Colonic mucosa (tissue), 4 donors: ENCODE data around the gene TRIM63. TPM values are rescaled to one million over a fixed set of nuclear protein-coding genes. Genes with fewer than 3 reads are reported as not detected.

ENCODE experiments used
- DNase-seq: peaks from one replicate; pipeline ENCODE4 v3.0.0-alpha.2; 2020
- H3K27ac ChIP-seq: fragments of 200-600 bp; one replicate; pipeline ENCODE4 v1.8.0; 2021
- H3K27me3 ChIP-seq: fragments of 200-600 bp; one replicate; pipeline ENCODE4 v1.8.0; 2021
- H3K36me3 ChIP-seq: fragments of 200-600 bp; one replicate; pipeline ENCODE4 v1.8.0; 2021
- H3K4me1 ChIP-seq: fragments of 200-600 bp; one replicate; pipeline ENCODE4 v1.8.0; 2021; ENCODE audit warnings: mild to moderate bottlenecking
- H3K4me3 ChIP-seq: fragments of 200-600 bp; one replicate; pipeline ENCODE4 v1.8.0; 2021
- H3K9ac ChIP-seq, 2 donors: one replicate each; pipeline ENCODE4 v1.7.0; 2013; ENCODE audit warnings: control low read depth in 2 of 2, low read depth in 2 of 2, low read length in 2 of 2
- H3K9me3 ChIP-seq: fragments of 200-600 bp; one replicate; pipeline ENCODE4 v1.8.0; 2021
- CTCF ChIP-seq: fragments of 200-600 bp; IDR thresholded peaks from one replicate; pipeline ENCODE4 v1.8.0; 2022; ENCODE audit warnings: antibody characterized with exemption, mild to moderate bottlenecking
- intact Hi-C: fragments of 100-400 bp; cut with DNase I; formaldehyde crosslinking; loops from one replicate; pipeline ENCODE4 v1.14.1; 2022
- total RNA-seq, 2 donors: library from RNA; stranded (reverse); fragmentation: NEBNext Ultra II Directional in 1 of 2; extraction: Animal tissue kit (Norgen Biotek cat#: 25700) in 1 of 2; gene quantifications; one replicate each; pipeline ENCODE4 v1.2.1, GENCODE V29; 2021
- donor health status: healthy.
- donor health status: DM: no; HTN: no; CAD: no.
- donor health status: DM: no; HTN: no; CAD: no.

The TRIM63 gene
- total RNA-seq, 2 donors from 2014 or later, result 0.15 TPM; not detected in 1

DNA sequence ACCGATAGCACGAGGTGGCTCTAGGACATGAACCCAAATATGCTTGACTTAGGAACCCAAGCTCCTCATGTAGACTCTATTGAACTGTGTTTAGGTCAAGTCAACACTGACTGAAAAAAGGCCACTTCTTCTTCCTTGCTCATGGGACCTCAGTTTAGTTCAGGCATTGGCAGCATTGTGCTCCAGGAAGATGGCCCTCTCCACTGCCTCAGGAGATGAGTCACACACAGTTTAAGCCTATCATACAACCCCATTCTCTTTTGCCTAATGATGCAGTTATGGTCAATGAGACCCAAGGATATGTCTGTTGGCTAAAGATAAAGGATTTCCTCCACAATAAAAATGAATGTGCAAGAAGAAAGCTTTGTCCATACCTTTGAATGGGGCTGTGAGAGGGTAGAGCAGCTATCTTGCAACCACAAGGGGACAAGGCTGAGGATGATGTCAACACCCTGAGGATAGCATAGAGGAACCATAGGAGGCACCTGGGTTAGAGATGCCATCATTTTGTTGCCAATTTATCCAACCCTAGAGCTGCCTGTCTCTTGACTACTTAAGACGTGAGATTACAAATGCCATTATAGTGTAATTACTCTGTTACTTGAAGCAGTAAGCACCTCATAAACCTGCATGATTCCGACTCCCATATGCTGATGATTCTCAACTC is 3.0 kb upstream of the TRIM63 start:
- no peak for DNase-seq
- intact Hi-C loops, result no loop called here
- no peaks in the 10 kb centered on the region for H3K4me1 ChIP-seq
- no peaks in the 10 kb centered on the region for H3K27me3 ChIP-seq
- no peak for TF ChIP-seq CTCF
- H3K36me3 ChIP-seq, result no peaks in the 10 kb centered on the region
- H3K4me3 ChIP-seq, result no peak overlapping the region
- no peaks in the 10 kb centered on the region for H3K9me3 ChIP-seq
- no peak overlapping the region for H3K9ac ChIP-seq
- no peak overlapping the region for H3K27ac ChIP-seq

DNA sequence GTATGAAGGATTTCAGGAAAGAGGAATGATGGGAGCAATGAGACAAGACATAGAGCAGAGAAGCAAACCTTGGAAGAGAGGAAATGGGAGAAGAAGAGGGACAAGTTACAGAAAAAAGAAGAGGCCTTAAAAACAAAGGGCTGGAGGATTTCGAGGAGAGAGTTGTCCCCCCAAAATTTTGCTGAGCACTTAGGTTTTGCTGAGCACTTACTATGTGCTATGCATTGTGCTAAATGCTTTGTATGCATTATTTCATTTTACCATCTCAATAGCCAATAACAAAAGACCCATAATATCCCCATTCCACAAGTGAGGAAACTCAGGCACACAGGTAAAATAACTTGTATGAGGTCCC is 2.5 kb upstream of the TRIM63 start:
- Histone ChIP-seq H3K9me3 (no peaks in the 10 kb centered on the region), H3K4me3 (no peak overlapping the region), H3K9ac (no peak overlapping the region), H3K27ac (no peak overlapping the region), H3K4me1 (no peaks in the 10 kb centered on the region), H3K36me3 (no peaks in the 10 kb centered on the region), H3K27me3 (no peaks in the 10 kb centered on the region)
- no peak for TF ChIP-seq CTCF
- no peak for DNase-seq
- intact Hi-C loops, result no loop called here

- Histone ChIP-seq H3K9me3 (no peaks in the 10 kb centered on the region), H3K4me3 (no peak overlapping the region), H3K27ac (no peak overlapping the region), H3K27me3 (no peaks in the 10 kb centered on the region), H3K4me1 (no peaks in the 10 kb centered on the region), H3K36me3 (no peaks in the 10 kb centered on the region), H3K9ac (no peak overlapping the region)
- TF ChIP-seq CTCF, result no peak
- no peak for DNase-seq
- intact Hi-C loops, result no loop called here
These were observed 573 bp downstream of the TRIM63 start for GRCh38 chr1:26066857-26067256.

DNA sequence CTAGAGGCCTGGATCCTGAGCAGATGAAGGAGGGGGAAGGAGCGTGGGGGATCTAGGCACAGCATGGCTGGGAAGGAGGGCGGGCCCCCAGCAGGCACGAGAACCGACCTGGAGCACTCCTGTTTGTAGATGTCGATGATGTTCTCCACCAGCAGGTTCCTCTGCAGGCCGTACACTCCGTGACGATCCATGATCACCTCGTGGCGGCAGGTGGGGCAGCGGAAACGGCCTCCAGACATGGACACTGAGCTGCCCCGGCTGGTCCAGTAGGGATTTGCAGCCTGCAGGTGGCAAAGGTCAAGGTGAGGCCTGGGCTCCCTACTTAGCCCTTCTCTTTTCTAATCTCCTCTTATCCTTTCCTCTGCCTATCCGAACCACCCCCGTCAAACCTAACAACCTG is 1.3 kb downstream of the TRIM63 start:
- Histone ChIP-seq H3K4me3 (no peak overlapping the region), H3K9me3 (no peaks in the 10 kb centered on the region), H3K9ac (no peak overlapping the region), H3K4me1 (no peaks in the 10 kb centered on the region), H3K36me3 (no peaks in the 10 kb centered on the region), H3K27ac (no peak overlapping the region), H3K27me3 (no peaks in the 10 kb centered on the region)
- intact Hi-C loops, result no loop called here
- no peak for DNase-seq
- no peak for TF ChIP-seq CTCF

DNA sequence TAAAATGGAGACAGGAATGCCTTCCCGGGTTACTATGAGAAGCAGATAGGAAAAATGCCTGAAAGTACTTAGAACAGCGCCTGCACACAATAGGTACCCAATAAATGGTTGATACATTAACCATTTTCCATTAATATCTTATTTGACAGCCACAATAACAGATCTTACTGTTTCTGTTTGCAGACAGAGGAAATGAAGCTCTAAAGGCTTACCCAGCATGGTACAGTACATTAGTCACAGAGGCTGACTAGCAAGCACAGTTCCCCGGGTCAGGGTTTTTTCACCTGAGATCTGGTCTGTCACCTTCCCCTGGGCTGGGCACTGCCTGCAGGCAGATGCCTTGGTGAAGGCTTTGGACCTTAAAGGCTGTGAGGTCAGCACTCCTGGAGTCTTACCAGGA is 2.9 kb downstream of the TRIM63 start:
- intact Hi-C loops, result no loop called here
- Histone ChIP-seq H3K9ac (no peak overlapping the region), H3K27me3 (no peaks in the 10 kb centered on the region), H3K4me3 (no peak overlapping the region), H3K27ac (no peak overlapping the region), H3K4me1 (no peaks in the 10 kb centered on the region), H3K36me3 (no peaks in the 10 kb centered on the region), H3K9me3 (no peaks in the 10 kb centered on the region)
- no peak for TF ChIP-seq CTCF
- DNase-seq, result no peak
